Stomach smooth muscle (tissue), 2 donors: ENCODE measurements around the gene PRR30.

Experiments
- H3K27ac ChIP-seq: one replicate; pipeline ENCODE4 v1.7.0; 2013; ENCODE audit warnings: mild to moderate bottlenecking, low read length, inconsistent platforms
- H3K27me3 ChIP-seq, 2 donors: one replicate each; pipeline ENCODE4 v1.7.0; 2013; ENCODE audit warnings: low read length in 2 of 2; ENCODE audit not compliant: insufficient read depth in 2 of 2, control insufficient read depth in 1 of 2
- H3K36me3 ChIP-seq, 2 donors: one replicate each; pipeline ENCODE4 v1.7.0; 2013; ENCODE audit warnings: low read length in 2 of 2; ENCODE audit not compliant: control insufficient read depth in 2 of 2, insufficient read depth in 2 of 2
- H3K4me1 ChIP-seq: one replicate; pipeline ENCODE4 v1.7.0; 2013; ENCODE audit warnings: low read length; ENCODE audit not compliant: control insufficient read depth, insufficient read depth
- H3K4me3 ChIP-seq, 2 donors: one replicate each; pipeline ENCODE4 v1.7.0; 2013; ENCODE audit warnings: low read length in 2 of 2
- H3K9ac ChIP-seq, 2 donors: one replicate each; pipeline ENCODE4 v1.7.0; 2013; ENCODE audit warnings: low read length in 2 of 2, mild to moderate bottlenecking in 1 of 2
- H3K9me3 ChIP-seq, 2 donors: one replicate each; pipeline ENCODE4 v1.7.0; 2013; ENCODE audit warnings: low read length in 2 of 2; ENCODE audit not compliant: control insufficient read depth in 2 of 2
- donor health status: healthy.
- donor health status: Pancreatic carcinoma.

PRR30 gene

GRCh38 chr2:27174638-27175037, 35.4 kb upstream of the PRR30 start:
- Histone ChIP-seq H3K27me3 (peaks cover 7 to 8% of the 10 kb centered on the region in 2 donors), H3K4me3 (no peak overlapping the region), H3K36me3 (no peaks in the 10 kb centered on the region), H3K27ac (no peak overlapping the region), H3K4me1 (no peaks in the 10 kb centered on the region), H3K9me3 (no peaks in the 10 kb centered on the region), H3K9ac (no peak overlapping the region)

- H3K4me3 ChIP-seq: no peak overlapping the region
- no peaks in the 10 kb centered on the region for H3K4me1 ChIP-seq
- no peak overlapping the region for H3K9ac ChIP-seq
- H3K27me3 ChIP-seq: peaks cover 3 to 4% of the 10 kb centered on the region in 2 donors
- no peak overlapping the region for H3K27ac ChIP-seq
- no peaks in the 10 kb centered on the region for H3K9me3 ChIP-seq
- H3K36me3 ChIP-seq: no peaks in the 10 kb centered on the region
Measured at GRCh38 chr2:27171351-27171848, 32.2 kb upstream of the PRR30 start.

GRCh38 chr2:27170581-27171337, 31.5 kb upstream of the PRR30 start:
- Histone ChIP-seq H3K9me3 (no peaks in the 10 kb centered on the region), H3K9ac (no peak overlapping the region), H3K4me1 (no peaks in the 10 kb centered on the region), H3K36me3 (no peaks in the 10 kb centered on the region), H3K27ac (no peak overlapping the region), H3K4me3 (no peak overlapping the region), H3K27me3 (peaks cover 3 to 4% of the 10 kb centered on the region in 2 donors)

DNA sequence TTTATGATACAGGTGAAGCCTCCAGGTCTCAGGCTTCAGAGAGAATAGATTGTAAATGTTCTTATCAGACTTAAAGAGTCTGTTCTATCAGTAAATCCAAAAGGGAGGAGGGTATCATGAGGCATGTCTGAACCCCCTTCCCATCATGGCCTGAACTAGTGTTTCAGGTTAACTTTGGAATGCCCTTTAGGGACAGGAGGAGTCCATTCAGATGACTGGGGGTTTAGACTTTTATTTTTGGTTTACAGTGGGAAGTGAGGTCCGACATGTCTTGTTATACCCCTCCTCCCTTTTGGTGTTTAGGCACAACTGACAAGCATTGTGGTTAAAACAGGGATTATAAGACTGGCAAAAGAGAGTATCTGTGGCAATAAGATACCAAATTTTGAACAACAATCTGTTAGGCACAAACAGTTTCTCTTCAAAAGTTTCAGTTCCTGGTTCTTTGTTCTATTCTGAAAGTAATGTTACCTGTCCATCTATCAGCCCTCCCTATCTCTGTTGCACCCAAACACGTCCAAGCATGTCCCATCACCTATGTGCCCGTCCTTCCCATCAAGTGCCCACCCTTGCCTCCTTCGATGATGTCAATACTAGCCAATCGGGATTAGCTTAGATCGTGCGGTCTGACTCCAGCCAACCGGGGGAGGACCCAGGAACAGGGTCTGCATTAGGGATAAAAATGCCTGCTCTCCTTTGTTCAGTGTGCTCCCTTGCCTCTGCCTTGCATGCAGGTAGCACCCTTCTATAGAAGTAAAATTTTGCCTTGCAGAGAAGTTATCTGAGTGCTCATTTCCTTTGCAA, 26.0 kb upstream of the PRR30 start:
- Histone ChIP-seq H3K27ac (no peak overlapping the region), H3K9ac (no peak overlapping the region), H3K4me3 (no peak overlapping the region), H3K9me3 (no peaks in the 10 kb centered on the region), H3K4me1 (no peaks in the 10 kb centered on the region), H3K36me3 (no peaks in the 10 kb centered on the region), H3K27me3 (peaks cover 3 to 4% of the 10 kb centered on the region in 2 donors)

DNA sequence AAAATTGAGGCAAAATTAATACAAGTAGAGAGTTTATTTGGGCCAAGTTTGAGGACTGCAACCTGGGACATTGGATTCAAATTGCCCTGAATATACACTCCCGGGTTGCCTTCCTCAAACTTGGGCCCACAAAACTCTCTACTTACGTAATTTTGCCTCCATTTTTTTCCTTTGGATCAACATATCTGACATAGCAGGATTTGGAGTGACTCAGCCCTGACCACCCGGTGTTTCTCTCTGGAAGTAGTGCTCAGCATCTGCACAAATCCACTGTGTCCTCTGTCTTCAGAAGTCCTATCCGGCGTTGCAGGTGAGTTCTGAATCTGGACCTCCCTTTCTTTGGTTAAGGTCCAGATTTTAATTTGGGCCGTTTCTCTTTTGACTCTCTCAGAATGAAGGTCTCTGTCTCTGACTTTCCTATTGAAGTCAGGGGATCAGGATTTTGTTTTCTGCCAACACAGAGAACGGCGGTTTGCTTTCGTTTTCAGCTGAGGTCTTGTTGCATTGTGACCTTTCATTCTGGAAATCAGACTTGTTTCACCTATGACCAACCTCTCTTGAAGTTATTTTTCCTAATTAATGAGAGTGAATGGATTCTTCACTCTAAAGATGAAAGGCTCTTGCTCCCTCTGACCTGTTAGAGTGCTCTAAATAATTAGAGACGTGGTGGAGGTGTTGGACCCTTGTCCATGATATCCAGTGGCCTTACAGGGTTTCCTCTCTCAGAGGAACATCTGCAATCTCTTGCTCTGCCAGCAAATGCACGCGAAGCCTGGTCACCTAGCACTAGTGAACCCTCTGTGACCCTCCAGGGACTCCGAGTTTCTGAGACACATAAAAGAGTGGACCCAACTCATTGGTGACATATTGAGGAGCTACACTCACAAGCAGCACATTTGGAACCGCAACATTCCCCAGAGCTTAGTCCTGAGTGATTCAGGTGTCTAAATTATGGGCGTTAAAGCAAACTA, 23.2 kb upstream of the PRR30 start:
- Histone ChIP-seq H3K4me1 (no peaks in the 10 kb centered on the region), H3K36me3 (no peaks in the 10 kb centered on the region), H3K9ac (no peak overlapping the region), H3K27me3 (peaks cover 0 to 3% of the 10 kb centered on the region in 2 donors), H3K27ac (no peak overlapping the region), H3K4me3 (no peak overlapping the region), H3K9me3 (no peaks in the 10 kb centered on the region)

GRCh38 chr2:27160191-27160590, 21.0 kb upstream of the PRR30 start:
- H3K9ac ChIP-seq: no peak overlapping the region
- H3K27me3 ChIP-seq: peaks cover 0 to 3% of the 10 kb centered on the region in 2 donors
- no peaks in the 10 kb centered on the region for H3K4me1 ChIP-seq
- H3K9me3 ChIP-seq: no peaks in the 10 kb centered on the region
- H3K4me3 ChIP-seq: no peak overlapping the region
- no peaks in the 10 kb centered on the region for H3K36me3 ChIP-seq
- H3K27ac ChIP-seq: no peak overlapping the region

GRCh38 chr2:27159271-27159670, 20.1 kb upstream of the PRR30 start:
- Histone ChIP-seq H3K27ac (no peak overlapping the region), H3K27me3 (peaks cover 0 to 3% of the 10 kb centered on the region in 2 donors), H3K9me3 (no peaks in the 10 kb centered on the region), H3K36me3 (no peaks in the 10 kb centered on the region), H3K9ac (no peak overlapping the region), H3K4me1 (no peaks in the 10 kb centered on the region), H3K4me3 (no peak overlapping the region)

DNA sequence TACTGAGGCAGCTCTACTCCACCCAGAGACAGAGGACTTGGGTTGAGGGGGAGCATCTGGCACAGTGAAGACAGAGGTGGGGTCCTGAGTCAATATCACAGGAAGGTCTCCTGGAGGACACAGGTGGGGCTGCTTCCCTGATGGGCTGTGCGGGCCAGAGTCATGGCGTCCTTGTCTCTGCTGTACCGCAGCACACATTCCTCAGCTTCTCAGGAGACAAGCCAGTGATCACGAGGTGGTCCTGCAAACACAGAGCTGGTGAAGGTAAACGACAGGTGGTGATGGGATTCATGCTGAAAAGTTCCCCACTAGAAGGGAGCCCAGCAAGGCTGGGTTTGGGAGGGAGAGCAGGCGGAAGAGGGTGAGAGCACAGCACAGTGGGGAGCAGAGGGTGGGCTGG, 19.3 kb upstream of the PRR30 start:
- no peak overlapping the region for H3K27ac ChIP-seq
- peaks cover 0 to 3% of the 10 kb centered on the region in 2 donors for H3K27me3 ChIP-seq
- H3K4me1 ChIP-seq: no peaks in the 10 kb centered on the region
- no peaks in the 10 kb centered on the region for H3K36me3 ChIP-seq
- no peak overlapping the region for H3K9ac ChIP-seq
- H3K9me3 ChIP-seq: no peaks in the 10 kb centered on the region
- H3K4me3 ChIP-seq: no peak overlapping the region

GRCh38 chr2:27155069-27155520, 15.9 kb upstream of the PRR30 start:
- Histone ChIP-seq H3K4me3 (no peak overlapping the region), H3K36me3 (no peaks in the 10 kb centered on the region), H3K9ac (no peak overlapping the region), H3K27ac (no peak overlapping the region), H3K9me3 (no peaks in the 10 kb centered on the region), H3K4me1 (no peaks in the 10 kb centered on the region), H3K27me3 (peaks cover 0 to 2% of the 10 kb centered on the region in 2 donors)

- no peaks in the 10 kb centered on the region for H3K4me1 ChIP-seq
- H3K36me3 ChIP-seq: no peaks in the 10 kb centered on the region
- no peaks in the 10 kb centered on the region for H3K9me3 ChIP-seq
- H3K4me3 ChIP-seq: no peak overlapping the region
- no peak overlapping the region for H3K27ac ChIP-seq
- no peak overlapping the region for H3K9ac ChIP-seq
- H3K27me3 ChIP-seq: peaks cover 0 to 2% of the 10 kb centered on the region in 2 donors
Measured at GRCh38 chr2:27154488-27154887, 15.3 kb upstream of the PRR30 start.
